Measurements from ENCODE around the gene COX4I1.

Gene COX4I1

GRCh38 chr16:85854935-85855334 is 55.4 kb downstream of the COX4I1 start:
- no peaks in the 10 kb centered on the region for H3K36me3 ChIP-seq (ENCODE audit: control insufficient read depth in 1 of 2, insufficient read depth in 2 of 2, low read length in 2 of 2)
- no peaks in the 10 kb centered on the region for H3K27me3 ChIP-seq (ENCODE audit: low read depth, low read length)
- peaks cover 0 to 3% of the 10 kb centered on the region in 2 donors for H3K4me1 ChIP-seq (ENCODE audit: control insufficient read depth in 1 of 2, insufficient read depth in 2 of 2, low read length in 2 of 2)
- H3K27ac ChIP-seq (ENCODE audit: low read length): no peak overlapping the region
- H3K4me3 ChIP-seq (ENCODE audit: low read depth in 1 of 2, low read length in 2 of 2): no peak overlapping the region
- H3K9me3 ChIP-seq (ENCODE audit: control insufficient read depth in 1 of 2, low read length in 2 of 2): no peaks in the 10 kb centered on the region

- no peaks in the 10 kb centered on the region for H3K36me3 ChIP-seq (ENCODE audit: control insufficient read depth in 1 of 2, insufficient read depth in 2 of 2, low read length in 2 of 2)
- H3K27me3 ChIP-seq (ENCODE audit: low read depth, low read length): no peaks in the 10 kb centered on the region
- H3K9me3 ChIP-seq (ENCODE audit: control insufficient read depth in 1 of 2, low read length in 2 of 2): no peaks in the 10 kb centered on the region
- H3K4me1 ChIP-seq (ENCODE audit: control insufficient read depth in 1 of 2, insufficient read depth in 2 of 2, low read length in 2 of 2): peaks cover 0 to 3% of the 10 kb centered on the region in 2 donors
- H3K27ac ChIP-seq (ENCODE audit: low read length): no peak overlapping the region
- no peak overlapping the region for H3K4me3 ChIP-seq (ENCODE audit: low read depth in 1 of 2, low read length in 2 of 2)
Measured at GRCh38 chr16:85856079-85856478, 56.6 kb downstream of the COX4I1 start.

GRCh38 chr16:85856585-85856984 is 57.1 kb downstream of the COX4I1 start:
- Histone ChIP-seq H3K4me1 (ENCODE audit: control insufficient read depth in 1 of 2, insufficient read depth in 2 of 2, low read length in 2 of 2) (peaks cover 0 to 3% of the 10 kb centered on the region in 2 donors), H3K27ac (ENCODE audit: low read length) (no peak overlapping the region), H3K27me3 (ENCODE audit: low read depth, low read length) (no peaks in the 10 kb centered on the region), H3K9me3 (ENCODE audit: control insufficient read depth in 1 of 2, low read length in 2 of 2) (no peaks in the 10 kb centered on the region), H3K4me3 (ENCODE audit: low read depth in 1 of 2, low read length in 2 of 2) (no peak overlapping the region), H3K36me3 (ENCODE audit: control insufficient read depth in 1 of 2, insufficient read depth in 2 of 2, low read length in 2 of 2) (no peaks in the 10 kb centered on the region)
